Right renal pelvis (tissue), 4 donors: ENCODE results near the gene GRIK1. TPM values are rescaled to one million over a fixed set of nuclear protein-coding genes. Genes with fewer than 3 reads are reported as not detected.

Experiments used
- DNase-seq, 4 donors: peaks; one replicate each; pipeline ENCODE4 v3.0.0-alpha.2; 2013; ENCODE audit warnings: low read depth in 4 of 4, low spot score in 3 of 4, missing footprints in 1 of 4
- polyA plus RNA-seq, 4 donors: library from polyadenylated mRNA; unstranded; fragments of 120-200 nt; gene quantifications; one replicate each; pipeline ENCODE4 v1.2.1, GENCODE V29; 2013; ENCODE audit not compliant: insufficient read length in 4 of 4

The GRIK1 gene
- polyA plus RNA-seq, 4 donors = 1.2 to 2.5 (median 1.4) TPM

DNA sequence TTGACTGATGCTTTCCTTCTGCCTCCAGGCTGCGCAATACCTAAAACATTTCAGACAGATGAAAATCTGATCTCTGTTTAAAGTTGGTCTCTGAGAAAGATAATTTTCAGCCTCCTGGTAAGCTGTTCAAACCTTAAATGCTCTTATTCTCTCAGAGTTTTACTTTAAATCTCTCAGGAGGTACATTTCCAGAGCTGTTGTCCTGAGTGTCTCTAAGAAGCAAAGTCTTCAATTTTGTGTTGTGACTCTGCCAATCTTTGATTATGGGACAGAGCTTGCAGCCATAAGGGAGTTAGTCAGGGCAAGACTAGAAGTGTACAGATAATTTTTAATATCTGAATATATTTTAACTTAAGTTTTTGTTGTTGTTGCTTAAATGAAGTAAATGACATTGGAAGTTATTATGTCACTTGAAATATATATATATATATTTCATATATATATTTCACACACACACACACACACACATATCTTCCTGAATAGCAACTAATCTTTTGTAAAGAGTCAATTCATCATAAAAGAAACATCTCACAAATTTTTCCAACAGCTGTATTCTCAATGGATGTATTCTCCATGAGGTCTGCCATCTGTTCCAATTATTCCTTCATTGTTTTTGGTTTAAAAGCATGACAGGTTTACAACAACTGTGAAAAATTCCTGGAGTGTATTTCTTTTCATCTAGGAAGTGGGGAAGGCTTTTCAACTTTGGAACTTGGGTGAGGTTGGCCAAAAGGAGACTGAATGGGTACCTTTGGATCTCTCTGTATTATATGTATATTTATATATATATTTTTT lies 381.7 kb downstream of the GRIK1 start:
- no peak for DNase-seq

DNA sequence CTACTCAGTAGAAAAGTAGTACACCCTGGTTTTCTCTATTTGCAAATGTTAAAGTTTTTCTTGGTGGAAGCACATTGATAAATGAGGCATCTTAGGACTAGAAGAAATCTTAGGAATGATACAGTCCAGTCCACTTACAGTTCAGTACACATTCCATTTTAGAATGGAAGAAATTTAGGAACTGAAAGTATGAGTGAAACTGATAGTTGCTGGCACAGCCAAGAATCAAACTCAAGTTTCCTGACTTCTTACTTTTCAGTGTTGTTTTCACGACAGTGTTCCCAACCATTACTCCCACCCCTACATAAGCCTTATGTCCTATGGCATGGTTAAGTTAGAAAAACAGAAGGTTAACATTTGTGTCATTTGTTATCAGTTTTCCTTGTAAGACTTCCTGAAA lies 382.6 kb downstream of the GRIK1 start:
- no peak for DNase-seq

DNA sequence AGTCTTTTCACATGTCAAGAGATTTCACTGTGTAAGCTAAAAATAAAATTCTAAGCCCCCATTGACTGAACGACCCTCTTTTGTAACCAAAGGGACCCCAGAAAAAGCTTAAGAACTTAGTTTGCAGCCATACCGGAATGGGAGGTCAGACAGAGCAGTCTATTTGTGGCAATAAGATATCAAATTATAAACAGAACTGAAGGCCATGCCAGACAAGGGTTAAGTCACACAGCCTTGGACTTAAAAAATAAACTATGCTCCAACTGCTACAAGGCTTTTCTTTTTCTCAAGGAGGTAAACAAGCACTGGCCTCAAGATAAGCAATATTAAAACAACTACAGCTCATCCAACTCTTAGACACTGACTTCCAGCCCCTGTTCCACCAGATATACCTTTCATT lies 384.2 kb downstream of the GRIK1 start:
- no peak for DNase-seq

DNA sequence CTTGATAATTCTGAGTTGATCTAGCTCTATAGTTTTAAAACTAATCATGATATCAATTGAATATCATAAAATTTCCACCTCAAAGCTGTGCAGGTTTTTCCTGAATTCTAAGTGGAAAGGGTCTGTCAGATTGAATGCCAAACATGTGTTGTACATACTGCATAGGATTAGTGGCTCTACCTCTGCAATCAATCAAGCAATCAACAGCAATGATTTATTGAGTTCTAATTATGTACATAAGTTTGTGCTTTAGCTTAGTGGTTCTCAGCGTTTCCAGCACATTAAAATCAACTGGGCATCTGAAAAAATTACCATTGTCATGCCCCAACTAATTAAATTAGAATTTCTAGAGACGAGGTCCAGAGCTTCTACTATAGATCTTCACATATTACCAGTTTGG lies 389.6 kb downstream of the GRIK1 start:
- no peak for DNase-seq

DNA sequence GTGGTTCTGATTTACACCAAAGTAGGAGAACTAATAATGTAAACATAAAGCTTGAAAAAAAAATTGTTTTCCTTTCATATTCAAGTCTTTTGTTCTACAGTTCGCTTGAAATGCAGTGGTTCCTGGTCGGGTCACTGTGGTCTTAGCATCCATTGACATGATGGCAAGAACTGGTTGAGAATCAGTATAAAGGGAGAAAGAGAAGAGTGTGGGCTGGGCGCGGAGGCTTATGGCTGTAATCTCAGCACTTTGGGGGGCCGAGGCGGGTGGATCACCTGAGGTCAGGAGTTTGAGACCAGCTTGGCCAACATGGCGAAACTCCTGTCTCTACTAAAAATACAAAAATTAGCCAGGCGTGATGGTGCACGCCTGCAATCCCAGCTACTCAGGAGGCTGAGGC lies 390.2 kb downstream of the GRIK1 start:
- DNase-seq = no peak

DNA sequence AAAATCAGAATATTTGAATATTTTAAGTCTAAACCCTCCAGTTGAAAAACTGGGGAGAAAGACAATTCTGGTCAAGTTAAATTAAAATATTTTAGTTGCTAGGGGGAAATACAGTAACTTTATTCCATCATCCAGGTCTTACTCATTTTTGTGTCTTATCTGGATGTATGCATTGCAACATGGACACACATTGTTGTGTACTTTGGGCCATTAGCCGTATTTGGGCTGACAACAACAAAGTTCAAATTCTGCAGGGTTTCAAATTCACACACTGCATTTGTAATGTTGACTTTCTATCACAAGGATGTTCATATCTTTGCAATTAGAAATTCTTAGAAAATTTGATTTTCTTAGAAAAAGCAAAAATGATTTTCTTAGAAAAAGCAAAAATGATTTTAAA lies 391.8 kb downstream of the GRIK1 start:
- no peak for DNase-seq

DNA sequence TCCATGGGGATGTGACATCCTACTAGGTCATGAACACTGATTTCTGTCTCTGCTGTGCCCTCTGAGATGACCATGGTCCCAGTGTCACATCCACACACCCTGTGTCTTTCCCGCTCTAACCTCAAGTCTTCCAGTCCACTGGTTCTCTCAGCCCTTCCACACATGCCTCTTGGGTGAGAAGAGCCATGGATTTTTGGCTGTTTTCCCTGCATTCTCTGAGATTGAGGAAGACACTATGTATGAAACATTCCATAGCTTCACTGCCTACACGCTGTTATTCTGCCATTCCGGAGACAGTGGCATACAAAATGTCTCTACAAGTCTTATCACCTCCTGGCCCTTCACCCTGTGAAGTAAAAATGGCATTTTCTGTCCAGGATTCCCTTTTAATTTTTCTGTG lies 393.7 kb downstream of the GRIK1 start:
- DNase-seq = no peak

DNA sequence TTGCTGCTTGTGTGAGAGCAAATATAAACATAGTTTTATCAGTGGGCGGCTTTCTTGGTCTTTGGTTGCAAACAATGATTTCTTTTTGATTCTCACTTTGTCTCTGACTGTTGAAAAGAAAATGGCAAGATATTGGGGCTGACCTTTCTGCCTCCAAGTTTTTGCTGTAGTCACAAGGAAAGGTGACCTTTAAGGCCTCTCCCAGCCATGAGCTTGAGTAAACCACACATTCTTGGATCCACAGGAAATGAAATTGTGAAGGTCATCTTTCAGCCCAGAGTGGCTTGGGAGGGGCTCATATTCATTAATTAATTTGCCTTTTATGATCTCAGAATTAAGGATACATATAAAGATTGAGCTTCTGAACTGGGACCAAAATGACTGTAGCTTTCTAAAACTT lies 399.5 kb downstream of the GRIK1 start:
- DNase-seq = no peak

DNA sequence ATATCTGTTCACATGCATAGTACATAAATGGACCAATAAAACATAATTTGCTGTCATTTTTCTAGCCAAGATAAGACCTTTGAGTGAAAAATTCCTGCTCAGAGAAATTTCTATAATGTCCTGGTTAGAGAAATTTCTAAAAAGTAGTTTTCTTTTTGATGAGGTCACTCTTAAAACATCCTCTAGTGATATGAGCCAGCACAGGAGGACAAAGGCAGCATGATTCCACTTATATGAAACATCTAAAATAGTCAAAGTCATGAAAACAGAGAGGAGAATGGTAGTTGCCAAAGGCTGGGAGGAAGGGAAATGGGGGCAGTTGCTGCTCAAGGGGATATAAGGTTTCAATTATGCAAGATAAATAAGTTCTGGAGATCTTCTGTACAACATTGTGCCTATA lies 401.7 kb downstream of the GRIK1 start:
- no peak for DNase-seq

DNA sequence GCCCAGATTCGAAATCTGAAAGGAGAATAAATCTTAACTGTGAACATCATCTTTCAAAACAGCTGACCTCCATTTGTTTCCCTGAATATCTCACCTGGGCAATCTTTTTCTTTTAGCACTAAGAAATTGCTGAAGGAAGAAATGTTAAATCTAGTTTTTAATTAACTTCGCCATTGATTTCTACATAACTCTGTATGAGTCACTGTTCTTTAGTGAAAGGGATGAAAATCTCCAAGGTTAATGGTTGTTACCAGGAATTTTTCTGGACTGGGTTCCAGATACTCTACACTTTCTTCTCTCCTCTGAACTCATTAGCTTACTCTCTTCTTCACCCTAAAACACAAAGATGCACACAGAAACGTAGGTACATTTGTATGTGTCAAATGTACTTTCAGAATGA lies 405.3 kb downstream of the GRIK1 start:
- DNase-seq = no peak

DNA sequence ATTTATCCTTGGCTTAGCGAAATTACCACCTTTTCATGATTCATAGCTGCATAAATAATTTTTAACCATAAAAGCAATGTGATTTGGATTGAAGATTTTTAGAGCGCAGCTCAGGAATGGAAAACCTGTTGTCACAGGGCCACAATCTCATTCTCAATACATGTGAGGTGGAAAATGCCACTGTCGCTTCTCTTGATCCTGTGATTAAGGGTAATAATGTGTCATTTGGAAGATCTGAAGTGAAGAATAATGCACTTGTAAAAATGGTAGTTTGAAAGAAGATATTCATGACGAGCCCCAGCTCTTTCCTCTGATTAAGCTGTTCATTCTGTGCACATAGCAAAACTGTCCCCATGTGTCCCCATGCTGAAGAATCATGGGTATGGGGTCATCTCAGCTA lies 410.7 kb downstream of the GRIK1 start:
- no peak for DNase-seq

DNA sequence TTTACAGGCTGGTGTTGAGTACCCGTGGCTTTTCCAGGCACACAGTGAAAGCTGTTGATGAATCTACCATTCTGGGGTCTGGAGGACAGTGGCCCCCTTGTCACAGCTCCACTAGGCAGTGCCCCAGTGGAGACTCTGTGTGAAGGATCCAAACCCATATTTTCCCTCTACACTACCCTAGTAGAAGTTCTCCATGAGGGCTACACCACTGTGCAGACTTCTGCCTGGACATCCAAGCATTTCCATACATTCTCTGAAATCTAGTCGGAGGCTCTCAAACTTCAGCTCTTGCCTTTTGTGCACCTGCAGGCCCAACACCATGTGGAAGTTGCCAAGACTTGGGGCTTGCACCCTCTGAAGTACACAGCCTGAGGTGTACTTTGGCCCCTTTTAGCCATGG lies 413.3 kb downstream of the GRIK1 start:
- no peak for DNase-seq

DNA sequence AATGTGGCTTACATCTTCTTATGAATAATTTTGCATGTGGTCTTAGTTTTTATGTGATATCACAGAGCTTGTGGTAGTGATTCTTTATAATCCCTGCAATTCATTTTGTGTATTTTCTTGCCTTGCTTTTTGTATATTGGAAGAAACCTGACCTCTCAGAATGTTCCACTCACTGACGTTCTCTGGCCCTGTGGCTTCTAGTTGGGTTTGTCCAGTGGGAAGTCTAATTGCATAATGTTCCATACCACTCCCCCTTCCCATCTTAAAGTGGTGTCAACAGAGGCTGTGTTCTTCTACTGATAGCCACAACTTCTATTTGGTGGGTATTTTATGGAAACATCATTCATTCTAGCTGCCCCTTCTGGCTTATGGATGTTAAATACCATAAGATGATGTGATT lies 415.7 kb downstream of the GRIK1 start:
- DNase-seq = no peak

DNA sequence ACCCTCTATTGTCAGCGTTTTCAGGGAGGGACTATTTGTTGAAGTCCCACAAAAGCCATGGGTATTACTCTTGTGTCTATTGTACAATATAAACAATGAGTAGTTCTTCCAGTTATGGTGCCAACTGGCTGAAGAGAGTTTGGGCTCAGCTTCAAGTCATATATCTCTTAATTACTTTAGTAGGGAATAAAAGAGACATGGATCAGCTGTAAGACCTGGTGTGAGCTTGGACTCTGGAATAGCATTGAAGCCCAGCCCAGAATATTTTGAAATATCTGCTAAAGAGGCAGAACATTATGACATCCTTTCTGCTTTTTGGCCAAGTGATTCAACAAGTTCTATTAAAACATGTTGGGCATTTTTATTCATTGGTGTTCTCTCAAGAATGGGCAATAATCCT lies 416.1 kb downstream of the GRIK1 start:
- no peak for DNase-seq

DNA sequence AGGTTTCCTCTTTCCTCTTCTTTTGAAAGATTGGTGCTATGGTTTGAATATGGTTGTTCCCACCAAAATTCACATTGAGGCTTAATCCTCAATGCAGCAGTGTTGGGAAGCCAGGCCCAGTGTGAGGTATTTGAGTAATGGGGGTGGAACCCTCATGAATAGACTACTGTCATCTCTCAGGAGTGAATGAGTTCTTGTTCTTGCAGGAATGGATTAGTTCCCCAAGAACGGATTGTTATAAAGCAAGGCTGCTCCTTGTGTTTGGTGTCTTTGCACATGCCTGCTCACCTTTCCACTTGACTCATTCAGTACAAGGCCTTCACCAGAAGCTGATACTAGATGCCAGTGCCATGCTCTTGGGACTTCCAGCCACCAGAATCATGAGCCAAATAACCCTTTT lies 417.9 kb downstream of the GRIK1 start:
- no peak for DNase-seq

DNA sequence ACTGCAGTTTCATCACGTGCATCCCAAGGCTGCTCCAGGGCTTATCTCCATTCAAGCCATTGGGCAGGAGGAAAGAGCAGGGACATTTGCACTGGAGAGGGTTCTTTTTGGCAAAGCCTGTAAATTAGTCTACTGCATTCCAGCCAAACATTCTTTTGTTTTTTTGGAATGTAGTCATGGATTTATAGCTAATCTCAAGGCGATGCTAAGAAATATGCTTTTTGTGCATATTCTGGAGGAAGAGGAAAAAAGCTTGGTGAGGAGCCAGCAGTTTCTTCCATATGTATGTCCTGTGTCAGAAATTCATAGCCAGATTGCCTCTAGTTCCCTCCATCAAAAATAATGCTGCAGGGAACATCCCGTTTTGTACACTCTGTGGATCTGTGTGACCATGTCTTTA lies 419.6 kb downstream of the GRIK1 start:
- DNase-seq = no peak

DNA sequence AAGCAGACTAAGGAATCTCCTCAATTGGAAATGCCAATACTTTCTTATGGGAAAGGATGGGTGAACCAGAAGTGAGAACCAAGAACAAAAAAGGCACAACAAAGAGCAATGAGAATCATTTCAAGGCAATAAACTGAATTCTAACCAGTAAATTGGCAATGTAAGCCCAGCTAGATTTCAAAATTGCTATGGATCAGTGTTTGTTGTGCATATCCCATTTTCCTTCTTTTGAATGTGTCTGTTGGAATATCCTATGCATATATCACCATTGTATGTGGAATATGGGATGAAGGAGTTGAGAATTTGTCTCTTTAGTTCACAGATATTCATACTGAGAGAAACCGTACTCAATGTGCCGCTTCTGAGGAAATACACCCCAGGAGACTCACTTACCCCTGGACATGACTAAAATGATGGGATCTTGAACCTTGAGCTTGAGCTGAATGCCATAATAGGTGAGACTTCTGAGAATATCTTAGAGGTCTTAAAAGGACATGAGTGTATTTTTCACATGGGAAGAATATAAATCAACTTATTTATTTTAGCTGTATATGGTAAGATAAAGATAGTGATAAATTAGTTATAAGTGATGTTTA lies 425.0 kb downstream of the GRIK1 start:
- no peak for DNase-seq

DNA sequence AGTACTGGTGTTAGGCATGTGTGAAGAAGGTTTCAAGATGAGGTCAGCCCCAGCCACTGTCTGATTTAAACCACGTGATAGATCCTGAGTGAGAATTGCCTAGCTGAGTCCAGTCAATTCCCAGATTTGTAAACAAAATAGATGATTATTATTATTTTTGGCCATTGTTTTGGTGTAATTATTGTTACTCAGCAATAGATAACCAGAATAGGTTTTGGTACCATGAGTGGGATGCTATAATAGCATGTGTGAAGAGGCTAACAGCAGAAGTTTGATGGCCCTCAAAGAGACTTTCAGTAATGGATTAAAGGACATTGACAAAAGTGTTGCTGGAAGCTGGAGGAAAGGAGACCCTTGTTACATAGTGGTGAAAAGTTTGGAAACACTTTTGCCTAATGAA lies 426.3 kb downstream of the GRIK1 start:
- no peak for DNase-seq

DNA sequence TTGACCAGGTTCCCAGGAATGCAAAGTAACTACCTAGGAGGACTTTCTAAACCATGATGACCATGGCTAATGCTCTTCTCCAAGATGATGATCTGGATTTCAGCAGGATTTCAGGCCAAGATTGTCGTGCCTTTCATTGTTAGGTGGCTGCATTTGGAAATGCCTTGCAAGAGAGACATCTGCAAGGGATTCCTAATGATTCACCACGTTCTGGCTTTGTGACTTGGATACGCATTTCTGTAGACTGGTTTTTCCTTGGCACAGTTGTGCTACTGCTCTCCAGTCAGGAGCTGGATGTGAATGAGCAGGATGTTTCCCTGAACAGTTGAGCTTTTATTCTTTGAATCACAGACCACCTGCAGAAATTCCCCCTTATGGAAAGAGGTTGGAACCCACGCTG lies 428.7 kb downstream of the GRIK1 start:
- no peak for DNase-seq

DNA sequence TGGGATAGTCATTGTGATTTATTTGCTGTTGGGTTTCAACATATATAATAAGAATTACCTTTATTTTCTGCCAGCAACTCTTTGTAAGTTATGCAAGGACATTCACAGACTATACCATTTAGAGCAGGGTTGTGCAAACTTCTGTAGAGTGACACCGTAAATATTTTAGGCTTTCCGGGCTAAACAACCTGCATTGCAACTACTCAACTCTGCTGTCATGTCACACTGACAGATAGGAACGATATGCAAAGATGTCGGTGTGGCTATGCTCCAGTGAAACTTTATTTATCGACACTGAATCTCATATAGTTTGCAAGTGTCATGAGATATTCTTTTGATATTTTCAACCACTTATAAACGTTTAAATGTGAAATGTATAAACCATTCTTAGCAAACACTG lies 430.7 kb downstream of the GRIK1 start:
- no peak for DNase-seq

DNA sequence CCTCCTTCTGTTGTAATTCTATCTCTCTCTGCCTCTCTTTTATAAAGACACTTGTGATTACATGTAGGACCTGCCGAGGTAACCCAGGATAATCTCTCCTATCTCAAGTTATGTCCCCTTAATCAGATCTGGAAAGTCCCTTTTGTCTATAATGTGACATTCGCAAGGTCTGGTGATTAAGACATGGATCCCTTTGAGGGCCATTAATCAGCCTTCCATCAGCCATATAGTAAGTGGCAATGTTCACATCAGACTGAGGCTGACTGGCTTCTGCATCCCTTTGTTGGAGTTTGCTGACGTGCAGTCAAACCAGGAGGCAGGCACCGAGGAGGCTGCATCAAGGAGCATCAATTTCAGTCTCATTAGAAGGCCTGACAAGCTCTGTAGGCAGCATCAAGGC lies 431.5 kb downstream of the GRIK1 start:
- peak in 2 of 4 donors; percentile 10 to 14 for DNase-seq

DNA sequence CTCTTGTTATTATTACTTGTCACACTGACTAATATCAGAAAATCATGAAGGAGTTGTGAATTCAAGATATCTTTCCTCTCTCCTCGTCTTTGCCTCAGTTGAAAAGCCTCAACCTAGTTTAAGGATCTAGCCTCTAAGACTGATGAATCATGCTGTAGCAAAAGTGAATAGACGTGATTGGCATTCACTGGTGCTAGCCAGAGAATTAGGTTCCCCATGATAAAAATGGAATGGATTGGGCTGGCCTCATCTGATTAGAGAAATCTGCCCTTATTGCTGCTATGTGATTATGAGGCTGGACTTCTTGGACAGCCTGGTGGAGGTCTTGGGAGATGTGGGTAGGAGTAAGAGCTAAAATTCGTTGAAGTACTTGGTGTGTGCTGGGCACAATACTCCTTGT lies 432.8 kb downstream of the GRIK1 start:
- DNase-seq = no peak

DNA sequence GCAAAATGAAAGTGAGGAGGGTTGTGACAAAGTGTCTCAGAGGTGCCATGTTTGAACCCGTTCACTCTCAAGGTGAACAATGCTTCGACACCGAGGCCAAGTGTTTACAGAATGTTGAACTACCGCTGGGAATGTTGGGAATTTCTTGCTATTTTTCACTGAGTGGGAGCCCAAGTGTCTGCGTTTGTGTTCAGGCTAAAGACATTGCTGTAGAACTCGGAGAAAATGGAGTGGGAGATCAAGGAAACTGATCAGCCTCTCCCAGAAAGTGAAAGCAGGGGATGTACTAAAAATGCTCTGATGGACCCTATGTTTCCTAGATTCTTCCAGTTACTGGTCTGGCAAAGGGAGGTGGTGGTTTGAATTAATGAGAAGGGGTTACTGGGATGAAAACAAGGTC lies 433.6 kb downstream of the GRIK1 start:
- DNase-seq = no peak
